MV-4-11 (cell line): Measurements from ENCODE around the gene TBCE.
A peak's percentile ranks its signal among the peaks of the same experiment; 100 is the strongest.

Experiments
- DNase-seq: peaks from one replicate; lab custom pipeline; 2025; lab: John Stamatoyannopoulos, UW

TBCE gene

GRCh38 chr1:235409042-235409820 is 42.0 kb downstream of the TBCE start:
- no peak for DNase-seq

- DNase-seq: no peak
Observed at GRCh38 chr1:235410467-235410866, 43.2 kb downstream of the TBCE start.

- DNase-seq: no peak
Observed at GRCh38 chr1:235411489-235412486, 44.6 kb downstream of the TBCE start.

- peak; percentile 68 for DNase-seq
Observed at GRCh38 chr1:235415008-235415904, 48.0 kb downstream of the TBCE start.

- no peak for DNase-seq
Observed at GRCh38 chr1:235416662-235417049, 49.4 kb downstream of the TBCE start.

GRCh38 chr1:235417086-235417697 is 50.0 kb downstream of the TBCE start:
- DNase-seq: peak; percentile 55

- no peak for DNase-seq
Observed at GRCh38 chr1:235421751-235422150, 54.5 kb downstream of the TBCE start.

GRCh38 chr1:235423214-235423652 is 56.0 kb downstream of the TBCE start:
- peak; percentile 25 for DNase-seq

- DNase-seq: no peak
Observed at GRCh38 chr1:235424092-235424491, 56.9 kb downstream of the TBCE start.

GRCh38 chr1:235425357-235425756 is 58.1 kb downstream of the TBCE start:
- no peak for DNase-seq

- DNase-seq: no peak
Observed at GRCh38 chr1:235426143-235426542, 58.9 kb downstream of the TBCE start.

GRCh38 chr1:235426680-235427079 is 59.5 kb downstream of the TBCE start:
- DNase-seq: no peak

- DNase-seq: no peak
Observed at GRCh38 chr1:235427447-235427846, 60.2 kb downstream of the TBCE start.

- DNase-seq: no peak
Observed at GRCh38 chr1:235429143-235429542, 61.9 kb downstream of the TBCE start.

- DNase-seq: no peak
Observed at GRCh38 chr1:235430991-235431390, 63.8 kb downstream of the TBCE start.

GRCh38 chr1:235434001-235434400 is 66.8 kb downstream of the TBCE start:
- no peak for DNase-seq

- no peak for DNase-seq
Observed at GRCh38 chr1:235441159-235441685, 74.0 kb downstream of the TBCE start.

GRCh38 chr1:235442788-235443429 is 75.7 kb downstream of the TBCE start:
- no peak for DNase-seq

- no peak for DNase-seq
Observed at GRCh38 chr1:235448616-235449015, 81.4 kb downstream of the TBCE start.

GRCh38 chr1:235450433-235450832 is 83.2 kb downstream of the TBCE start:
- DNase-seq: no peak
